ENCODE data around the gene CPNE4.

The CPNE4 gene

DNA sequence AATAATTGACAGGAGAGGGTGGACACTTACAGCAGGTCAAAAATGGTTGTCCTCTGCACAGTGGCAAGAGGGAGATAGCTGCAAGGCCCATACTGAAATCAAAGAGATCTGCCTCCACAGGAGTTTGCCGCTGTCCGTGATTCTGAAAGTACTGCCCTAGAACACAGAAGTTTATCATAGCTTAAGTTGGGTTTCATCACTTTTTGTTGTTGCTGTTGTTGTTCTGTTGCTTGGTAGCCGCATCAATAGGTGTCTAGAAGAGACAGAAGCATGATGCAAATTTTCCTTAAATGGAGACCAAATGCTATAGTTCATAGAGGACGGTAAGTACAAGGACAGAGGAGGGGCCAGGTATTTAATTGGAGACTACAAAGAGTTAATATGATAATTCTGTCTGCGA, 412.1 kb downstream of the CPNE4 start:
- no peak overlapping the region for H3K4me2 ChIP-seq (ENCODE audit: low read length)

DNA sequence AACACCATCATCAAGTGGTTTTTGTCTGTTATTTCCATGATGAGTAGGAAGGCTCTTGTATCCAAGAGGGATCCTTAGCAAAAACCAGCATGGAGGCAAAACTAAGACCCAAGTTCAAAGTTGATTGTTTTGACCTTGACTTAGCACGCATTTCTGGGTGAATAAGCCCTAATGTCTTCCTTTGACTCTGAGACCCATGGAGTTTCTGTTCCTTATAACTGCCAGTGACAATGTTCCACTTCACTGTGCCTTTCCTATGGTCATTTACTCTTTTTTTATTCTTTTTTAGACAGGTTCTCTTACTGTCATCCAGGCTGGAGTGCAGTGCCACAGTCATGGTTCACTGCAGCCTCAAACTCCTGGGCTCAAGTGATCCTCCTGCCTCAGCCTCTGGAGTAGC, 413.8 kb downstream of the CPNE4 start:
- Histone ChIP-seq H3K27me3 (ENCODE audit: insufficient read depth, low read length) (no peaks in the 10 kb centered on the region), H3K4me3 (ENCODE audit: low read depth, low read length, poor library complexity, severe bottlenecking) (no peak overlapping the region), H3K4me1 (ENCODE audit: insufficient read depth, low read length, severe bottlenecking) (no peaks in the 10 kb centered on the region), H3K79me2 (ENCODE audit: insufficient read depth, low read length) (no peaks in the 10 kb centered on the region), H3K9me2 (ENCODE audit: low read depth, low read length) (no peaks in the 10 kb centered on the region), H3F3A (ENCODE audit: insufficient read depth, low read length) (no peaks in the 10 kb centered on the region), H3K4me2 (ENCODE audit: low read length) (no peak overlapping the region), H3K9ac (ENCODE audit: low read length) (no peak overlapping the region), H3K9me3 (ENCODE audit: low read length) (no peaks in the 10 kb centered on the region), H4K20me1 (ENCODE audit: insufficient read depth, low read length) (no peaks in the 10 kb centered on the region), H3K36me3 (ENCODE audit: insufficient read depth, low read length) (no peaks in the 10 kb centered on the region), H2AFZ (ENCODE audit: low read length) (no peak overlapping the region), H3K27ac (ENCODE audit: low read depth, low read length, poor library complexity, severe bottlenecking) (no peak overlapping the region)
- TF ChIP-seq EZH2 (IDR thresholded peaks at IDR 0.05; ENCODE audit: borderline replicate concordance, low read length): no peak
- TF ChIP-seq, protein P1, sequence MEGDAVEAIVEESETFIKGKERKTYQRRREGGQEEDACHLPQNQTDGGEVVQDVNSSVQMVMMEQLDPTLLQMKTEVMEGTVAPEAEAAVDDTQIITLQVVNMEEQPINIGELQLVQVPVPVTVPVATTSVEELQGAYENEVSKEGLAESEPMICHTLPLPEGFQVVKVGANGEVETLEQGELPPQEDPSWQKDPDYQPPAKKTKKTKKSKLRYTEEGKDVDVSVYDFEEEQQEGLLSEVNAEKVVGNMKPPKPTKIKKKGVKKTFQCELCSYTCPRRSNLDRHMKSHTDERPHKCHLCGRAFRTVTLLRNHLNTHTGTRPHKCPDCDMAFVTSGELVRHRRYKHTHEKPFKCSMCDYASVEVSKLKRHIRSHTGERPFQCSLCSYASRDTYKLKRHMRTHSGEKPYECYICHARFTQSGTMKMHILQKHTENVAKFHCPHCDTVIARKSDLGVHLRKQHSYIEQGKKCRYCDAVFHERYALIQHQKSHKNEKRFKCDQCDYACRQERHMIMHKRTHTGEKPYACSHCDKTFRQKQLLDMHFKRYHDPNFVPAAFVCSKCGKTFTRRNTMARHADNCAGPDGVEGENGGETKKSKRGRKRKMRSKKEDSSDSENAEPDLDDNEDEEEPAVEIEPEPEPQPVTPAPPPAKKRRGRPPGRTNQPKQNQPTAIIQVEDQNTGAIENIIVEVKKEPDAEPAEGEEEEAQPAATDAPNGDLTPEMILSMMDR (IDR thresholded peaks at IDR 0.05; ENCODE audit: low read length): no peak

More for the DNA sequence above, 412.1 kb downstream of the CPNE4 start:
- Histone ChIP-seq H3K9me3 (ENCODE audit: low read length) (no peaks in the 10 kb centered on the region), H3K27ac (ENCODE audit: low read depth, low read length, poor library complexity, severe bottlenecking) (no peak overlapping the region), H3K79me2 (ENCODE audit: insufficient read depth, low read length) (no peaks in the 10 kb centered on the region), H3K9me2 (ENCODE audit: low read depth, low read length) (no peaks in the 10 kb centered on the region), H3K36me3 (ENCODE audit: insufficient read depth, low read length) (no peaks in the 10 kb centered on the region), H2AFZ (ENCODE audit: low read length) (no peak overlapping the region), H3K9ac (ENCODE audit: low read length) (no peak overlapping the region), H4K20me1 (ENCODE audit: insufficient read depth, low read length) (no peaks in the 10 kb centered on the region), H3K27me3 (ENCODE audit: insufficient read depth, low read length) (no peaks in the 10 kb centered on the region), H3K4me1 (ENCODE audit: insufficient read depth, low read length, severe bottlenecking) (no peaks in the 10 kb centered on the region), H3F3A (ENCODE audit: insufficient read depth, low read length) (no peaks in the 10 kb centered on the region), H3K4me3 (ENCODE audit: low read depth, low read length, poor library complexity, severe bottlenecking) (no peak overlapping the region)
- TF ChIP-seq EZH2 (IDR thresholded peaks at IDR 0.05; ENCODE audit: borderline replicate concordance, low read length): no peak
- TF ChIP-seq, protein P1 (IDR thresholded peaks at IDR 0.05; ENCODE audit: low read length): no peak

DNA sequence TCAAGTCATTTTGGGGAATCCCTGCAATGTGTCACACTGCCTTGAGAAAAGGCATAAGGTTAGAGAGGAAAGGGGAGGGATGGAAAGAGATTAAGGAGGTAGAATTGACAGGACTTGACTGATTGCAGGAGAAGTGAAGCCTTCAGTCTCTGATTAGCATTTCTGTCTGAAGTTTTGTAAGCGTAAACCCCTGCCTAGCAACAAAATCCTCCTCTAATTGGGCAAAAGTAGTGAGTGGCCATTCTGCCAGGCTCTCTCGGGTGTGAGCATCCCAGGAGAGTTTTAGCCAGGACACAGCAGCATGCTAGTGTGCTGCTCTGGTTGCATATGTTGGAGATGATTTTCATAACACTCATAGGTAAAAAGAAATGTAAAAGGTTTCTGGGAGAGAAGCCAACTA, 415.0 kb downstream of the CPNE4 start:
- no peak overlapping the region for H3K4me3 ChIP-seq (ENCODE audit: low read depth, low read length, poor library complexity, severe bottlenecking)
- H3K9me3 ChIP-seq (ENCODE audit: low read length): no peaks in the 10 kb centered on the region
- no peaks in the 10 kb centered on the region for H3K36me3 ChIP-seq (ENCODE audit: insufficient read depth, low read length)
- no peak for TF ChIP-seq EZH2 (IDR thresholded peaks at IDR 0.05; ENCODE audit: borderline replicate concordance, low read length)
- TF ChIP-seq, protein P1 (IDR thresholded peaks at IDR 0.05; ENCODE audit: low read length): no peak
- no peak overlapping the region for H2AFZ ChIP-seq (ENCODE audit: low read length)
- H3F3A ChIP-seq (ENCODE audit: insufficient read depth, low read length): no peaks in the 10 kb centered on the region
- no peaks in the 10 kb centered on the region for H3K27me3 ChIP-seq (ENCODE audit: insufficient read depth, low read length)
- no peaks in the 10 kb centered on the region for H3K4me1 ChIP-seq (ENCODE audit: insufficient read depth, low read length, severe bottlenecking)
- no peak overlapping the region for H3K27ac ChIP-seq (ENCODE audit: low read depth, low read length, poor library complexity, severe bottlenecking)
- no peak overlapping the region for H3K9ac ChIP-seq (ENCODE audit: low read length)
- H3K79me2 ChIP-seq (ENCODE audit: insufficient read depth, low read length): no peaks in the 10 kb centered on the region
- no peaks in the 10 kb centered on the region for H4K20me1 ChIP-seq (ENCODE audit: insufficient read depth, low read length)
- H3K4me2 ChIP-seq (ENCODE audit: low read length): no peak overlapping the region
- H3K9me2 ChIP-seq (ENCODE audit: low read depth, low read length): no peaks in the 10 kb centered on the region

Measured in OCI-LY1 (cell line).